Hippocampal formation (tissue), 2 donors: ENCODE data around the gene STAMBP.

Experiments used
- DNase-seq, 2 donors: peaks; one replicate each; lab custom pipeline; 2025; lab: John Stamatoyannopoulos, UW

Gene STAMBP

DNA sequence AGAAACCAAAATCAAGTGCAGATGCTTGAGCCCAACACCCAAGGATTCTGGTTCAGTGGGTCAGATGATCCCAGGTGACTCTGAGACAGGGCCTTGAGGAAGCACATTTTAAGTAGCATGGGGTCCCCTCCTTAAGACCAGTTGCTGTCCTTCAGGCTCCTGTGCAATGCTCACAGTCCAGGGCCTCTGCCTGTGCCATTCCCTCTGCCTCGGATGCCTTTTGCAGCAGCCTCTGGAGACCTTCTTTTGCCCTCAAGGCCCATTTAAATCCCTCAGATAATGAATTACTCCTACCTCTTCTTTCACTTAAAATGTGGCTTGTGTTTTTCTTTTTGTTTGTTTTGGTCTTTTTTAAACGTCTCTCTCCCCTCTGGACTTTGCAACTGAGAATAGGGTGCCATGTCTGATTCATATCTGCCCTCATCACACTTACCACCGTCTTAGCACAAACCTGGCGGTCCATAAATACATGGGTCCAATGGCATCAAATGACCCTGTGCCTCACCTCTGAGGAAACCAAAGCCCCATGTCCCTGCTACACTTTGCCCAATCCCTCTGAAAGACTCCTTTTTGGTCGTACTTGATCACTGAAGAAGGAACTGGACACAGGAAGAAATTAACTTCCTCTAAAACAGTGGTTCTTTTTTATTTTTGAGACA lies 78.2 kb downstream of the STAMBP start:
- no peak for DNase-seq

DNA sequence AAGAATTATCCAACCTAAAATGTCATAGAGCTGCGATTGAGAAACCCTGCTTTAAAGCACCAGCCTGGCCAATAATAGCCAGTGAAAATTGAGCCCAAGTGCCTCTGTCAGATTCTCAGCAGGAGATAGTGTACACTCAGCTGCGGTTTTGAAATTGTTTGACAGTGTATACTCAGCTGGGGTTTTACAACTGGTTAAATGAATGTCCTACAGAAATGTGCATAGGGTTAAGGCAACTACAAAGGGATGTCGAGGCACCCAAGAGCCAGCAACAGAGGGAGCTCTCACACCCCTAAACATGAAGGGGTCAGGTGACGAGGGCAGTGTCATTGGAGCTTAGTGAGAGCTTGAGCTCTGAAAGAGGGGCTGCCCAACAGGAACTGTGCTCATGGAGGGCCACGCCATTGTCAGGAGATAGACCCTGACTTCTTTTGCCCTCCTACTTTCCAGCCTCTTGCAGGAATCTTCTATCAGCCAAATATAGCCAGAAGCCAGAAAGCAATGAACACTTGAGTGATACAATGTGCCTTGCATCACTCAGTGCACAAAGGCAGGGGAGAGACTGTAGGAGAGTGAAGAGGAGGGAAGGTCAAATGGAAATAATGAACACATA lies 79.2 kb downstream of the STAMBP start:
- DNase-seq: no peak

DNA sequence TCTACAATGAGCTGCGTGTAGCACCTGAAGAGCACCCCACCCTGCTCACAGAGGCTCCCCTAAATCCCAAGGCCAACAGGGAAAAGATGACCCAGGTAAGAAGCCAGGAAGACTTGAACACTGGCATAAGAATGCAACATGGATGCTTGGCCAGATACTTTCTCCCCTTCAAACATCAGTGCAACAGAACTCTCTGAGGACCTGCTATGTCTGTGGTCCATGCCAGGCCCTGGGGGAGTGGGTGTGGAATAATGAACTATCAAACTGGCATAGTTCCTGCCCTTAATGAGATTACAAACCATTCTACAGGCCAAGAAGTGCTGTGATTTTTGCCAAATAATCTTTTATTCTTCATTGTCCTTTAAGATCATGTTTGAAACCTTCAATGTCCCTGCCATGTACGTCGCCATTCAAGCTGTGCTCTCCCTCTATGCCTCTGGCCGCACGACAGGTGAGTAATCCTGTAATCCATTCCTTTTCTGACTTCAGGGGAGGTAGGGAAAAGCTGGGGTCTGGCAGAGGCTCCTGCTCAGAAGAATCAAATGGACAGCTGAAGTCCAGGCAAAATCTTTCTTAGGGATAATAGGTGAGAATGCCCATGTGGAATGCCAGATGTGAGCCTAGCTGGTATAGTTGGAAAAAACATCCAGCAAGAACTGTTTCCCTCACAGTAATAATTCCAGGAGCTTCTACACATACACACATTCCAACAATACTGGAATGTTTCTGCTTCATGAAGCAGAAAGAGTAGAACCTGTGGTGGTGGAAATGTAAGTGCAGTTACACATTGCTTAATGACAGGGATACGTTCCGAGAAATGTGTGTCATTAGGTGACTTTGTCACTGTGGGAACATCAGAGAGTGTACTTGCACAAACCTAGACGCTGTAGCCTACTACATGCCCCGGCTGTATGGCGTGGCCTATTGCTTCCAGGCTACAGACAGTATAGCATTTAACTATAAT lies 80.2 kb downstream of the STAMBP start:
- DNase-seq: no peak

DNA sequence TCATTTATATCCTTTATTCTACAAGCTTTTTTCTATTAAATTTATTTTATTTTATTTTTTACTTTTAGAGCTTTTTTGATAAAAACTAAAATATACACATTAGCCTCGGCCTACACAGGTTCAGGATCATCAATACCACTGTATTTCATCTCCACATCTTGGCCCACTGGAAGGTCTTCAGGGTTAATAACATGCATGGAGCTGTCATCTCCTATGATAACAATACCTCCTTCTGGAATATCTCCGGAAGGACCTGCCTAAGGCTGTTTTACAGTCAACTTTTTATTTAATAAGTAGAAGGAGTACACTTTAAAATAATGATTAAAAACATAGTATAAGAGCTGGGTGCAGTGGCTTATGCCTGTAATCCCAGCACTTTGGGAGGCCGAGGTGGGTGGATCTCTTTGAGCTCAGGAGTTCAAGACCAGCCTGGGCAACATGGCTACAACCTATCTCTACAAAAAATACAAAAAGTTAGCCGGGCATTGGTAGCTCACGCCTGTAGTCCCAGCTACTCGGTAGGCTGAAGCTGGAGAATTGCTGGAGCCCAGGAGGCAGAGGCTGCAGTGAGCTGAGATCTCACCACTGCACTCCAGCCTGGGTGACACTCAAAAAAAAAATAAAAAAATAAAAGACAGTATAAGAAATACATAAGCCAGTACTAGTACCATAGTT lies 82.2 kb downstream of the STAMBP start:
- DNase-seq: no peak

DNA sequence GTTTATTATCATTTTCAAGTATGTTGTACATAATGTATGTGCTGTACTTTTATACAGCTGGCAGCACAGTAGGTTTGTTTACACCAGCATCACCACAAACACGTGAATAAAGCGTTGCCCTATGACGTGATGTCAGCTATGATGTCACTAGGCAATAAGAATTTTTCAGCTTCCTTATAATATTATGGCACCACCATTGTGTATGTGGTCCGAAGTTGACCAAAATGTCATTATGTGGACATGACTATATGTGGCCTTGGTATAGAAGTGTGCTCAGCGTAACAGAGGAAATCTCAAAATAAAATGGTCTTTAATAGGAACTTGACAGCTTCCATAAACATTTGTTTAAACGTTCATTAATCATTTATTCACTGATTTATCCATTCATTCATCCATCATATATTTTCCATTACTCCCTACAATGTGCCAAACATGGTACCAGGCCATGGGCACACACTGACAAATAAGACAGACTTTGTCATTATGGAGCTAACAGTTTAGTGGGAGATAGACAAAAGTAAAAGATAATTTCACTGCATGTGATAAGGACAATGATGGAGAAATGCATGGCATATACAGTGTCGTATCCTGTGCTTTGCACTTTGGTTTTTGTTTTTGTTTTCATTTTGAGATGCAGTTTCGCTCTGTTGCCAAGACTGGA lies 82.9 kb downstream of the STAMBP start:
- DNase-seq: no peak

DNA sequence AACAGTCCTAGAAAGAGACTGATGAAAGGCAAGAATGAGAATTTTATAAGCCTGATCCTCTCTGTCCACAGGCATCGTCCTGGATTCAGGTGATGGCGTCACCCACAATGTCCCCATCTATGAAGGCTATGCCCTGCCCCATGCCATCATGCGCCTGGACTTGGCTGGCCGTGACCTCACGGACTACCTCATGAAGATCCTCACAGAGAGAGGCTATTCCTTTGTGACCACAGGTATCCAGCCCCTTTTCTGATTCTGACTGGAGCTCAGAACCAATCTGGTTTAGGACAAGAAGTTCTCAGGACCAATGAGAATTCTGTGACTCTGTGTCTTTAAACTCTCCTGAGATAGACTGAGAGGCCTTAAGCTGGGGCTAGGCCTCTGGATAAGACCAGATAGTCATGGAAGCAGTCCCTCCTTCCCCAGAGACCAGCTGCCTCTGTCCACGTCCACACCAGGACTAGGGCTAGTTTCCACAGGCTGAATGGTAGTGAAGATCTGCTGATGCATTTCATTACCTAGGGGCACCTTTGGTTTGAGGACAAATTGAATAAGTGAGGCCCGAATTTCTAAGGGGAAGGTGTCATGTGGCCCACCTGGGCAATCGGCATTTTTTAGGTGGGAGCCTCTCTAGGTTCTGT lies 84.8 kb downstream of the STAMBP start:
- DNase-seq: no peak

DNA sequence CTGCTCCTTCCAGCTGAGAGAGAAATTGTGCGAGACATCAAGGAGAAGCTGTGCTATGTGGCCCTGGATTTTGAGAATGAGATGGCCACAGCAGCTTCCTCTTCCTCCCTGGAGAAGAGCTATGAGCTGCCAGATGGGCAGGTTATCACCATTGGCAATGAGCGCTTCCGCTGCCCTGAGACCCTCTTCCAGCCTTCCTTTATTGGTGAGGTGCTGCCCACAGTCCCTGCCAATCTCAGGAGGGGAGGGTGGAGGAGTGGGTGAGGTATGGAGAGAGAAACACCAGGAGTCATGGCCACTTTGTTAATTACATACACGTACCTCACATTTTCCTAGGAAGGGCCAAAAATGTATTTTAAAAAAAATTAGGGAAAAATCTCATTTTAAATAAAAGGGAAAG lies 85.9 kb downstream of the STAMBP start:
- no peak for DNase-seq

DNA sequence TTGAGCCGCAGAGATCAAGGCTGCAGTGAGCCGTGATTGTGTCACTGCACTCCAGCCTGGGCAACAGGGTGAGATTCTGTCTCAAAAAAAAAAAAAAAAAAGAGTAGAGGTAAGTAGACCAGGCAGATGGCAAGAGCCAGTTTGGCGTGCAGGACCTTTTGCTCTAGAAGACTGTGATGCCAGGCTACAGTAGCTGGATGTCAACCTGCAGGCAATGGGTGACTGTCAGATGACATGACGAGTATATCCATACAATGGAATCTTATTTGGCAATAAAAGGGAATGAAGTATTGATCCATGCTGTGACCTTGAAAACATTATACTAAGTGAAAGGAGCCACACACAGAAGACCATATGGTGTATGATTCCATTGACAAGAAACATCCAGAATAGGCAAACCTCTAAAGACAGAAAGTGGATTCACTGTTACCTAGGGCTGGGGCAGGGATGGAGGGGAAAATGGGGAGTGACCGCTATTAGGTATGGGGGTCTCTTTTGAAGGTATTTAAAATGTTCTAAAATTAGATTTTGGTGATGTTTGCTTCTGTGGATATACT lies 86.8 kb downstream of the STAMBP start:
- no peak for DNase-seq

DNA sequence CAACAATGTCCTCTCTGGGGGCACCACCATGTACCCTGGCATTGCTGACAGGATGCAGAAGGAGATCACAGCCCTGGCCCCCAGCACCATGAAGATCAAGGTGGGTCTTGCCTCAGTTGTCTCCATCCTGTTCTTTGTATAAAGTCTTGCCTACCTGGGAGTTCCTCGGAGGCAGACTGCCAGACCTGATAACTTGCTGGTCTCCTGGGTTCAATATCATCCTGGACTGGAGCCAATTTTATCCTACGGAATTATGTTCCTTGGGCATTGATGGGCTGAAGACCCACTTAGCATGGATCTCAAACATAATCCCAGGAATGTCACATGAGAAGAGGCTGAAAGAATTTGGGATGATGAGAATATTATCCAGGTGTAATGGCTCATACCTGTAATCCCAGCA lies 87.9 kb downstream of the STAMBP start:
- DNase-seq: no peak

DNA sequence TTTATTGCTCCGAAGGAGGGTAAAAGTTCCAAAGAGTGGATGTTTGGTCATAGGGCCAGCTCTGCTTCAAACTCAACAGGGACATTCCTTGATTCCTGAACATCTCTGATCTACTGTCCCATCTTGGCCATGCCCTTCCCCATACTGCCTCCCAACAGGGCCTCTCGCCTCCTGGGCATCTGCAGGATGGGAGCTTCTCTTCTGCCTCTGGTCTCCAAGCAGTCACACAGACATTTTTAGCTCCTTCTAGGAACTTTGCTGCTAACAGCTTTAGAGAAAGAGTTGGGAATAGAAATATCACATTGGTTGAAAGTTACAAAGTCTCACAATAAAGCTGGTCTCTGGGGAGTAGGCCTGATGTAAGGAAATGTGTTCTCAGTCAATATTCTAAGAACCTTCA lies 88.5 kb downstream of the STAMBP start:
- DNase-seq: no peak

DNA sequence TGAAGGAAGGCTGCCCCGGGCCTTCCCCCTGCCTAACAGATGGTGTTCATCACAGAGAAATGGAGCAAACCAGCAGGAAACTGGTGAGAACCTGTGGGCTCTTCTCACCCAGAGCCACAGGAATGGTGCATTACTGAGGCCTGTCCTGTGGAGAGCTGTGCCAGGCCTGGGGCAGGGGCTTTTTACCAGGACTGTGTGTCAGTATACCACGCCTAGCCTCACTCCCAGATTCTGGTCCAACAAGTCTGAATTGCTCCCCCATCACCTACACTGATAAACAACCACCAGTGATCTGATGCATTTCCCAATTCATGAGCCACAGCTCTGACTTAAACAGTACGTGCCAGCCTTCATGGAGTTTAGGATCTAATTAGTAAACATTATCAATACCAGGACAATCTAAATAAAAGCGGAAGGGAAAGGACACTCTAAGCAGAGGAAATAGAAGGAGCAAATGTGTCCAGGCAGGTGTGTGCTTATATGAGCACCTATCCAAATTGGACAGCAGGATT lies 89.0 kb downstream of the STAMBP start:
- no peak for DNase-seq

DNA sequence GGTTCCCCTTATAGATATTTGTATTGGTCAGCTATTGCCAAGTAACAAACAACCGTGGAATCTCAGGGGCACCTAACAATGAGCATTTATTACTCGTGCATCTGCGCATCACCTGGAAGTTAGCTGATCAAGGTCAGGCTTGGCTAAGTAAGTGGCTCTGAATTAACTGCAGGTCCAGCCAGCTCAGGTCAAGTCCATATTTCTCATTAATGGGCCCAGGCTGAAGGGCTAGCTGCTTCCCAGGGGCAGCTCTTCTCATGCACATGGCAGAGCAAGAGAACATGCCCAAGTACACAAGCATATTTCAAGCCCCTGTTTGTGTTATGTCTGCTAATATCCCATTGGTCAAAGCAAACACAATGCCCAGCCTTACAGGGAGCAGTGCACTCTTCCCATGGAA lies 90.1 kb downstream of the STAMBP start:
- no peak for DNase-seq

DNA sequence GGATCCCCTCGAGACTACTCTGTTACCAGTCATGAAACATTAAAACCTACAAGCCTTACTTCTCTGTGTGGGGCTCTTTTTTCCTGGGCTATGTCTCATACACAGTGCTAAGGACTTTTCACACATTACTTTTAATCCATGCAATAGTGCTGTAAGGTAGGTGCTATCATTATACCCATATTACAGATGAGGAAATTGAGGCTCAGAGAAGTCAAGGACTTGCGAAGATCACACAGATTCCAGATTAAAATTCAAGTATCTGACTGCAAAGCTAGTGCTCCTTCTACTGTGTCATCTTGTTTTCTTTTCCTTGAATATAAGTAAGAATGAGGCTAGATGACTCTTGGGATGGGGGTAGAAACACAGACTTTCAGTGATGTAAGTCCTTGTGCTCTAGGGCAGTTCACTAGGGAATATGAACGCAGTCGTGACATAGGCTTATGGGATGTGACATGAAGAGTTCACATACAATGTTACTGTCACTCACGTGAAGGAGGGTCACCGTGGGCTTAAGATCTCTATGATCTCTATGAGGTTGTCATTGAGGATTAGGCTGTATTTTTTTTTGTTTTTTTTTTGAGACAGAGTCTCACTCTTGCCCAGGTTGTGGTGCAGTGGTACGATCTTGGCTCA lies 91.0 kb downstream of the STAMBP start:
- no peak for DNase-seq

DNA sequence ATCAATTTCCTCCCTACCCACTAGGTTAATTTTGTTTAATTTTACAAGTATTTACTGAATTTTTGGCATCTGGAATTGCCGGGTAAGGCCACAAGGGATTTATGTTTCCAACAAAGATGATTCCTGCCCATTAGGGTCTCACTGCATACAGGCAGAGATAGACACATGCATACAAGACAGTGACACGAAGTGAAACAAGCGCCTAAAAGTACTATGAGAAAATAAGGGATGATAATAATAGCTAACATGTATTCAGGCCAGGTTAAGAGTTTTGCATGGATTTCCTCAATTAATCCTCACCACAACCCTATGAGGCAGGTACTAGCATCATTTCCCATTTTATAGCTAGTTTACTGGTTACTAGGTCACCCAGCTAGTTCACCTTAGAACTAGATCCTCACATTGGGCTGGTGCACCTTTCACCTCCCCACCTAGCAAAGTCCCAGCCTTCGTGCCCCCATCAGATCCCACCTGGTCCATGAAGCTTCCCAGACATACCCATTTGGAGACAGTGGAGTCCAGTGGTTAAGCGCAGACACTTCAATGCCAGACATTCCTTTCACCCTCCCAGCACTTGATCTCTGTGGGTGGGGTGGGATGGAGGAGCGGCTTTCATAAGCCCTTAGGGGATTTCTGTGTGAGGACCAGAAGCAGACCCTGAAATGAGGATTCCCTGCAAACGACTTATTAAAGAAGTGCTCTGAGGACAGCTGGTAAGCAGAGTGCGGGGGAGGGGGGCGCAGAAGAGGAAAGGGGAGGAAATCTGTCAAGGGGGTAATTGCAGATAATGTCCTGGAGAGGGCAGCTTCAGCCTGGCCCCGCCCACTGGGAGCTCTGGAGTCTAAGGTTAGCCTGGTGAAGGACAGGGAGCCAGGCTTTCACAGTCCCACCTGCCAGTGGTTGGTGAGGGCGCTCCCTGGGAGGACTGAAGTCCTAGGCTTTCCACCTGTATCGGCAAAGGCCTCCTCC lies 92.1 kb downstream of the STAMBP start:
- no peak for DNase-seq

DNA sequence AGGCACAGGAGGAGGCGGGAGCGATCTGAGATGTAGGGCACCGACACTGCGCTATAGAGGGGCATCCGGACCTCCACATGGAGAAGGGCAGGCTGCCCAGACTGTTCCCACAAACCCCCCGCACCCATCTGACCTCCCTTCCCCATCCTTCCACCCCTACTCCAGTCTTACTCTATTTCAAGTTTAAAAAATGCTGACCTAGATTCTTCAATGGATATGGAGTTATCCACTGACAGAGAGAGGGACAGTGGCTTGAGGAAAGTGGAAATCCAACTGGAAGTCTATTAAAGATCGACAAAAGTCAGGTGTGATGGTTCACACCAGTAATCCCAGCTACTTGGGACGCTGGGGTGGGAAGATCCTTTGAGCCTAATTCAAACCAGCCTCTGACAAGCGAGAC lies 92.8 kb downstream of the STAMBP start:
- no peak for DNase-seq

DNA sequence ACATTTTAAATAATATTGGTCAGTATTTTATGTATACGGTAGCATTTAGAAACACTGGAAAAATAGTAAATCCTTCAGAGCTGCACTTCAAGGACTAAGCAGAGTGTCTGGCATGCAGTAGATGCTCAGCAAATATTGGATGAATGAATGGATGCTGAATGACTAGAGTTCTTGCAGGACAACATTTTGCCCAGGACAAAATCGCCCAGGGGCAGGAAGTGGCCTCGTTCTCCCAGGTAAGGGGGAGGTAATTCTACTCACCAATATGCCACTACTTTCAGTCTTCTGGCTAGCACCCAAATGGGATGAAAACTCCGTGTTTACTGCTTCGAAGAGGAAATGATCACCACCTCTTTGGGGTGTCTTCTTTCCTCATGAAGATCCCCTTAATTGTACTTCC lies 93.9 kb downstream of the STAMBP start:
- DNase-seq: no peak
